Calu3 (cell line): ENCODE measurements around the gene NEK9. TPM values are rescaled to one million over a fixed set of nuclear protein-coding genes. Genes with fewer than 3 reads are reported as not detected.

Source experiments
- BruUV-seq: library from RNA; stranded (reverse); fragments of 400-500 nt; replicated peaks from 2 replicates; lab custom pipeline; 2021; lab: Mats Ljungman, UMichigan
- CTCF ChIA-PET: fragments of 300-600 bp; sonication (Branson Sonifier 250); formaldehyde crosslinking; loops from one replicate; lab custom pipeline; 2022; ENCODE audit warnings: antibody characterized with exemption; lab: Charles Lee
- DNase-seq: peaks from one replicate; pipeline ENCODE4 v3.0.0; 2022
- H3K27ac Mint-ChIP-seq: one replicate; pipeline ENCODE4 v1.8.0; 2022; ENCODE audit warnings: mixed read lengths; ENCODE audit not compliant: unreplicated experiment
- H3K27me3 Mint-ChIP-seq: one replicate; pipeline ENCODE4 v1.8.0; 2022; ENCODE audit warnings: mixed read lengths; ENCODE audit not compliant: unreplicated experiment
- H3K36me3 Mint-ChIP-seq: one replicate; pipeline ENCODE4 v1.8.0; 2022; ENCODE audit warnings: mild to moderate bottlenecking, moderate library complexity, mixed read lengths; ENCODE audit not compliant: insufficient read depth, unreplicated experiment
- H3K4me1 Mint-ChIP-seq: one replicate; pipeline ENCODE4 v1.8.0; 2022; ENCODE audit warnings: mild to moderate bottlenecking, low read depth, mixed read lengths; ENCODE audit not compliant: unreplicated experiment
- H3K4me3 Mint-ChIP-seq: one replicate; pipeline ENCODE4 v1.8.0; 2022; ENCODE audit warnings: mild to moderate bottlenecking, low read depth, moderate library complexity, mixed read lengths; ENCODE audit not compliant: unreplicated experiment
- H3K9me3 Mint-ChIP-seq: one replicate; pipeline ENCODE4 v1.8.0; 2022; ENCODE audit warnings: low read depth, mixed read lengths; ENCODE audit not compliant: unreplicated experiment
- intact Hi-C: fragments of 100-400 bp; cut with micrococcal nuclease; formaldehyde crosslinking; loops from one replicate; pipeline ENCODE4 v1.10.0; 2022; ENCODE audit not compliant: unreplicated experiment
- total RNA-seq: library from RNA; stranded (reverse); gene quantifications from 2 replicates; pipeline ENCODE4 v1.2.3, GENCODE V29; 2022
- TF ChIP-seq, protein P1 (sequence below): fragments of 200-600 bp; IDR thresholded peaks from one replicate; pipeline ENCODE4 v1.8.0; 2022; ENCODE audit warnings: antibody characterized with exemption; ENCODE audit not compliant: unreplicated experiment

The NEK9 gene
- total RNA-seq, 1 experiment from 2014 or later: 63.4 TPM

GRCh38 chr14:75092698-75093097 is 34.1 kb downstream of the NEK9 start:
- intact Hi-C loops: no loop called here

DNA sequence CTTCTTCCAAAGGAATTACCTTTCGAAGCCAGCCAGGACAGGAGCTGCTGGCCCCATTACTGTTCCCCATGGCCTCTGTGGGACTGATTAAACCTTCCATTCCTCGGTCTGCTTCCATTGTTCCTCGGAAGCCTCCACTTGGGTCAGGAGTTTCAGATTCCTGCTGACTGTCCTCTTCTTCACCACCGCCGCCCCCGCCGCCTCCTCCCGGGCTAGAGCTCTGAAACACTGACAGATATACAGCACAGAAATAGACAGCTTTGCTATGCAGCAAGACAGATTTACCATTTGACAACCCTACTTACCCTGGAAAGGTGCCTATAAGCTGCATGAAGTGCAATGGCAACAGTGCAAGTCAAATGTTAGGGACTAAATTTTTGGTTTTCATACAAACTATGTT is 35.6 kb downstream of the NEK9 start:
- CTCF ChIA-PET: no interaction called here
- no TSS peak for BruUV-seq
- Mint-ChIP-seq H3K4me3 (no peak overlapping the region), H3K9me3 (no peaks in the 10 kb centered on the region), H3K4me1 (no peaks in the 10 kb centered on the region), H3K36me3 (peaks cover 21% of the 10 kb centered on the region), H3K27ac (no peak overlapping the region), H3K27me3 (no peaks in the 10 kb centered on the region)
- TF ChIP-seq, protein P1, sequence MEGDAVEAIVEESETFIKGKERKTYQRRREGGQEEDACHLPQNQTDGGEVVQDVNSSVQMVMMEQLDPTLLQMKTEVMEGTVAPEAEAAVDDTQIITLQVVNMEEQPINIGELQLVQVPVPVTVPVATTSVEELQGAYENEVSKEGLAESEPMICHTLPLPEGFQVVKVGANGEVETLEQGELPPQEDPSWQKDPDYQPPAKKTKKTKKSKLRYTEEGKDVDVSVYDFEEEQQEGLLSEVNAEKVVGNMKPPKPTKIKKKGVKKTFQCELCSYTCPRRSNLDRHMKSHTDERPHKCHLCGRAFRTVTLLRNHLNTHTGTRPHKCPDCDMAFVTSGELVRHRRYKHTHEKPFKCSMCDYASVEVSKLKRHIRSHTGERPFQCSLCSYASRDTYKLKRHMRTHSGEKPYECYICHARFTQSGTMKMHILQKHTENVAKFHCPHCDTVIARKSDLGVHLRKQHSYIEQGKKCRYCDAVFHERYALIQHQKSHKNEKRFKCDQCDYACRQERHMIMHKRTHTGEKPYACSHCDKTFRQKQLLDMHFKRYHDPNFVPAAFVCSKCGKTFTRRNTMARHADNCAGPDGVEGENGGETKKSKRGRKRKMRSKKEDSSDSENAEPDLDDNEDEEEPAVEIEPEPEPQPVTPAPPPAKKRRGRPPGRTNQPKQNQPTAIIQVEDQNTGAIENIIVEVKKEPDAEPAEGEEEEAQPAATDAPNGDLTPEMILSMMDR: no peak
- intact Hi-C loops: no loop called here
- no peak for DNase-seq

More at GRCh38 chr14:75092698-75093097, 34.1 kb downstream of the NEK9 start:
- Mint-ChIP-seq H3K27me3 (no peaks in the 10 kb centered on the region), H3K27ac (no peak overlapping the region), H3K36me3 (peaks cover 18% of the 10 kb centered on the region), H3K4me1 (no peaks in the 10 kb centered on the region), H3K9me3 (no peaks in the 10 kb centered on the region), H3K4me3 (no peak overlapping the region)
- CTCF ChIA-PET: no interaction called here
- TF ChIP-seq, protein P1: no peak
- no peak for DNase-seq
- no TSS peak for BruUV-seq

- Mint-ChIP-seq H3K36me3 (peaks cover 25% of the 10 kb centered on the region), H3K27me3 (no peaks in the 10 kb centered on the region)
- CTCF ChIA-PET: no interaction called here
Observed at GRCh38 chr14:75090353-75090752, 36.5 kb downstream of the NEK9 start.

DNA sequence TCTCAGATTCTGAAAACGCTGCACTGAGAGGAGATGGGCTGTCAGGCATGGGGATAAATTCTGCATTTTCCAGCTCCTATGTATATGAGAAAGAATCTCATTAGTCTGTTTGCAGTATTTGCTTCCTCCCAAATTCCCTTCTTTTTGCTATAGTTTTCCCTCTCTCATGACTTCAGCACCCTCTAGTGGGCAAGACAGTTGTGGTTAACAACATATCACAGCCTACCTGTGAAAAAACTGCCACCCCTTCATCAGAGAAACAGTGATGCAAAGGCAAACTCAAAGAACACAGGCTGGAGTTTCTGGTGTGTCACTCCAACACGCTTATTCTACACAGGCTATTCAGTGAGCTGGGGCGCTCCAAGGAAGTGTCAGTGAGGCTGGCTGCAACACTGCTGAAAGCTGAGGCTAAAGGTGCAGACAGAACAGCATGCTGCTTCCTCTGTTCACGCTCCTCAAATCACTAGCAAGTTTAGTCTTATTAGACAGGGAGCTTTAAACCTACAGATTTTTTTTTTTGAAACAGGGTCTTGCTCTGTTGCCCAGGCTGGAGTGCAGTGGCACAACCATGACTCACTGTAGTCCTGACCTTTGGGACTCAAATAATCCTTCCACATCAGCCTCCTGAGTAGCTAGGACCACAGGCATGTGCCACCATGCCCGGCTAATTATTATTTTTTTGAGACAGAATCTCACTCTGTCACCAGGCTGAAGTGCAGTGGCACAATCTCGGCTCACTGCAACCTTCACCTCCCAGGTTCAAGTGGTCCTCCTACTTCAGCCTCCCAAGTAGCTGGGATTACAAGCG is 38.1 kb downstream of the NEK9 start:
- CTCF ChIA-PET: interaction anchor here (0.7 to 2.3 kb wide), 4 partner anchors 143 to 228 kb away, joined by 3 to 15 read pairs (median 6); no protein-coding TSS in a partner anchor

More at GRCh38 chr14:75090353-75090752, 36.5 kb downstream of the NEK9 start:
- DNase-seq: no peak
- Mint-ChIP-seq H3K4me3 (no peak overlapping the region), H3K27ac (no peak overlapping the region), H3K9me3 (no peaks in the 10 kb centered on the region), H3K4me1 (no peaks in the 10 kb centered on the region)
- no TSS peak for BruUV-seq
- TF ChIP-seq, protein P1: no peak
- intact Hi-C loops: no loop called here

More for the DNA sequence above, 38.1 kb downstream of the NEK9 start:
- intact Hi-C loops: loop anchor here (1.0 to 10.0 kb wide), 4 partner anchors 64 to 228 kb away; no protein-coding TSS in a partner anchor
- peak; percentile 64 for DNase-seq
- Mint-ChIP-seq H3K27ac (no peak overlapping the region), H3K9me3 (no peaks in the 10 kb centered on the region), H3K4me1 (no peaks in the 10 kb centered on the region), H3K27me3 (no peaks in the 10 kb centered on the region), H3K4me3 (no peak overlapping the region), H3K36me3 (peaks cover 17% of the 10 kb centered on the region)
- no TSS peak for BruUV-seq
- TF ChIP-seq, protein P1: peak; percentile 68
